Measurements from ENCODE around the gene EHF. TPM values are rescaled to one million over a fixed set of nuclear protein-coding genes. Genes with fewer than 3 reads are reported as not detected.

Gene EHF
- total and polyA plus RNA-seq, 9 of the 15 experiments (the other 6 are each of a cell fraction or from before 2014, with no cell fraction given), result 0.04 to 0.54 (median 0.37) TPM

DNA sequence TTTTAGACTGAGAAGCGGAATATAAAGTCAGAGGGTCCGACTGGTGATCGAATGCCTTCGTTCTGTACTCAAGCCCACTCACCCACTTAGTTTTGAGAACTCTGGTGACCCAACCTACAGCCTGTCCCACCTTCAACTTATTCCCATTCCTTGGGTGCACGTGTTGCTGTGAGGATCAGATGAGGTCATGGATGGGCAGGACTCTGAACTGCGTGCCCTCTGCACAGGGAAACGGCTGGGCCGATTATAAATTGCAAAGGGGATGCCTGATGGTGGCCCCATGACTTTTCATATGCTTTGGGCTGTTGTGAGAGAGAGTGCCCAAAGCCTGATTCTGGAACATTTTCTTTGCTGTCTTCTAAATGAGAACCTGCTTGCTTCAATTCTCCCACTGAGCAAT is 16.0 kb upstream of the EHF start:
- in situ Hi-C loops (cut with MboI), result no loop called here

DNA sequence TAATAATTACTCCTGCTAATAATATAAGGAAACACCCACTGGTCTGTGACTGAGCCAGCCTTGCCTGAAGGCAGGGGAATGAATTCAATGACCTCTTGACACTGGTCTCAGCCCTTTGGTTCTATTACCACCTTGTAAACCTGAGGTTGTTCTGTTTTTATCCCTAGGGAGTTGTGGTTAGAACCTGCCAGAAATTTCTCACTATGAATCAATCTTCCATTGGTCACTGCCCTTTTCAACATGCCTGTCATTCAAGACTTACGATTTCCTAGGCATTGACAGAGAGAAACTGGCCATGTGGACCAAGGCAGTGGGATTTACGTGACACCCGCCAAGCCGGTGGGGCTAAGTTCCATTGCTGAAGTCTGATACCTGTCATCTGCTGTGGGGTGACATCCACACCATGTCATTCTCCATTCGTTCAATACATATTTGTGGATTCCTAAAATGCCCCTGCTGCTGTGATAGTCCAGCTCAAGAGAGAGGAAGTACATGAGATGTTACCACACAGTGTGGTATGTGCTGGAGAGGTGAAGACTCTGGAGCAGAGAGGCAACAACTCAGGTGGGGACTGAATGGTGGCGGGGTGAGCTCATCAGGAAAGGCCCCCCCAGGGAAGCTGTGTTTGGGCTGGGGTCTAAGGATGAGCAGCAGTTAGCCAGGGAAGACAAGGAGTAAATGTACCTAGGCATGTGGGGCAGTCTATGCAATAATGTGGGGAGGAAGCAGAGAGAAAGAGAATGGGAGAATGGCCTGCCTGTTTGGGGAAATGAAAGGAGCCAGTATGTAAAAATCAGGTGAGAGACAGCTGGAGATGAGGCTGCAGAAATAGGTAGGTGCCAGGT is 15.2 kb upstream of the EHF start:
- FAIRE-seq (no peak), ATAC-seq (no peak), DNase-seq (ENCODE audit: extremely low read depth in 1 of 4, low spot score in 3 of 4) (no peak)
- Histone ChIP-seq H3K9ac (ENCODE audit: insufficient read depth in 1 of 2, low read depth in 2 of 2, low read length in 2 of 2) (no peak overlapping the region; a peak in 1 of 4 replicates), H3K4me3 (no peak overlapping the region), H3K36me3 (ENCODE audit: control insufficient read depth, insufficient read depth, low read length) (no peaks in the 10 kb centered on the region), H3K4me1 (replicated peaks in 1 of 2; ENCODE audit: control insufficient read depth in 2 of 2, insufficient read depth in 2 of 2, low read length in 2 of 2) (peaks cover 39 to 68% of the 10 kb centered on the region in 2 experiments), H3K9me1 (ENCODE audit: control insufficient read depth, insufficient read depth, low read length) (no peaks in the 10 kb centered on the region), H3K79me2 (ENCODE audit: control insufficient read depth, insufficient read depth, low read length) (no peaks in the 10 kb centered on the region), H3K4me2 (ENCODE audit: insufficient read depth, low read length) (no peak overlapping the region), H3K27me3 (ENCODE audit: control insufficient read depth in 2 of 2, insufficient read depth in 2 of 2, low read length in 2 of 2) (no peaks in the 10 kb centered on the region), H4K20me1 (replicated peaks; ENCODE audit: control insufficient read depth, insufficient read depth, low read length) (no peaks in the 10 kb centered on the region), H3K27ac (ENCODE audit: extremely low read depth, low read depth, low read length) (no peak overlapping the region), H2AFZ (ENCODE audit: low read depth, low read length) (peak overlapping the region; percentile 23), H3K9me3 (replicated peaks; ENCODE audit: control insufficient read depth, insufficient read depth, low read depth, low read length) (no peaks in the 10 kb centered on the region)
- ChIA-PET POLR2A (interaction anchor here (0.7 to 0.8 kb wide), 2 partner anchors 17 to 1720 kb away, joined by 3 read pairs; no protein-coding TSS in a partner anchor), CTCF (ENCODE audit: low intra/inter-chr PET ratio) (interaction anchor here (0.6 kb wide), 1 partner anchor 20 kb away, joined by 3 read pairs; no protein-coding TSS in a partner anchor)
- 54% methylated on average over 6 of the region's 6 CpGs for WGBS (ENCODE audit: insufficient coverage, low coverage, missing lambda C conversion rate)
- in situ Hi-C loops (cut with MboI) (no loop called here), intact Hi-C loops (cut with micrococcal nuclease) (no loop called here)
- no TSS peak for BruUV-seq (replicated peaks)
- TF ChIP-seq, protein P1, sequence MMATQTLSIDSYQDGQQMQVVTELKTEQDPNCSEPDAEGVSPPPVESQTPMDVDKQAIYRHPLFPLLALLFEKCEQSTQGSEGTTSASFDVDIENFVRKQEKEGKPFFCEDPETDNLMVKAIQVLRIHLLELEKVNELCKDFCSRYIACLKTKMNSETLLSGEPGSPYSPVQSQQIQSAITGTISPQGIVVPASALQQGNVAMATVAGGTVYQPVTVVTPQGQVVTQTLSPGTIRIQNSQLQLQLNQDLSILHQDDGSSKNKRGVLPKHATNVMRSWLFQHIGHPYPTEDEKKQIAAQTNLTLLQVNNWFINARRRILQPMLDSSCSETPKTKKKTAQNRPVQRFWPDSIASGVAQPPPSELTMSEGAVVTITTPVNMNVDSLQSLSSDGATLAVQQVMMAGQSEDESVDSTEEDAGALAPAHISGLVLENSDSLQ (IDR thresholded peaks at IDR 0.05), result peak; percentile 65
- no peak for TF ChIP-seq HMGN3 (IDR thresholded peaks at IDR 0.05; ENCODE audit: borderline replicate concordance, extremely low read depth, insufficient read length, low read depth, low read length)
- peak; percentile 82 for TF ChIP-seq MEIS2 (IDR thresholded peaks at IDR 0.05; ENCODE audit: partially characterized antibody)
- TF ChIP-seq, protein P2, sequence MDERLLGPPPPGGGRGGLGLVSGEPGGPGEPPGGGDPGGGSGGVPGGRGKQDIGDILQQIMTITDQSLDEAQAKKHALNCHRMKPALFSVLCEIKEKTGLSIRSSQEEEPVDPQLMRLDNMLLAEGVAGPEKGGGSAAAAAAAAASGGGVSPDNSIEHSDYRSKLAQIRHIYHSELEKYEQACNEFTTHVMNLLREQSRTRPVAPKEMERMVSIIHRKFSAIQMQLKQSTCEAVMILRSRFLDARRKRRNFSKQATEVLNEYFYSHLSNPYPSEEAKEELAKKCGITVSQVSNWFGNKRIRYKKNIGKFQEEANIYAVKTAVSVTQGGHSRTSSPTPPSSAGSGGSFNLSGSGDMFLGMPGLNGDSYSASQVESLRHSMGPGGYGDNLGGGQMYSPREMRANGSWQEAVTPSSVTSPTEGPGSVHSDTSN (CRISPR knock-in tag; IDR thresholded peaks at IDR 0.05; ENCODE audit: low read depth), result no peak
- TF ChIP-seq, protein P2 (tag; conservative IDR thresholded peaks at IDR 0.05; ENCODE audit: low read depth), result peak; percentile 89
- TF ChIP-seq ZNF717 (CRISPR knock-in tag; IDR thresholded peaks at IDR 0.05), result no peak
- no peak for TF ChIP-seq HDGF (IDR thresholded peaks at IDR 0.05)
- no peak for TF ChIP-seq JUND (IDR thresholded peaks at IDR 0.05; ENCODE audit: borderline replicate concordance, low read depth, low read length)
- no peak for TF ChIP-seq JUND (tag; IDR thresholded peaks at IDR 0.05; ENCODE audit: borderline replicate concordance, low read depth, low read length)

More for the DNA sequence above, 16.0 kb upstream of the EHF start:
- ATAC-seq (no peak), DNase-seq (ENCODE audit: extremely low read depth in 1 of 4, low spot score in 3 of 4) (no peak), FAIRE-seq (no peak)
- Histone ChIP-seq H3K79me2 (ENCODE audit: control insufficient read depth, insufficient read depth, low read length) (no peaks in the 10 kb centered on the region), H3K9me1 (ENCODE audit: control insufficient read depth, insufficient read depth, low read length) (no peaks in the 10 kb centered on the region), H3K9me3 (replicated peaks; ENCODE audit: control insufficient read depth, insufficient read depth, low read depth, low read length) (no peaks in the 10 kb centered on the region), H3K27ac (ENCODE audit: extremely low read depth, low read depth, low read length) (no peak overlapping the region), H4K20me1 (replicated peaks; ENCODE audit: control insufficient read depth, insufficient read depth, low read length) (no peaks in the 10 kb centered on the region), H3K9ac (ENCODE audit: insufficient read depth in 1 of 2, low read depth in 2 of 2, low read length in 2 of 2) (no peak overlapping the region), H3K36me3 (ENCODE audit: control insufficient read depth, insufficient read depth, low read length) (no peaks in the 10 kb centered on the region), H3K27me3 (ENCODE audit: control insufficient read depth in 2 of 2, insufficient read depth in 2 of 2, low read length in 2 of 2) (no peaks in the 10 kb centered on the region), H3K4me2 (ENCODE audit: insufficient read depth, low read length) (no peak overlapping the region), H3K4me1 (replicated peaks in 1 of 2; ENCODE audit: control insufficient read depth in 2 of 2, insufficient read depth in 2 of 2, low read length in 2 of 2) (peaks cover 46 to 73% of the 10 kb centered on the region in 2 experiments), H2AFZ (ENCODE audit: low read depth, low read length) (no peak overlapping the region), H3K4me3 (no peak overlapping the region)
- intact Hi-C loops (cut with micrococcal nuclease), result loop anchor here (5.0 kb wide), 1 partner anchor 202 kb away; no protein-coding TSS in a partner anchor
- no TSS peak for BruUV-seq (replicated peaks)
- POLR2A ChIA-PET, result no interaction called here
- 74% methylated on average over 8 of the region's 8 CpGs for WGBS (ENCODE audit: insufficient coverage, low coverage, missing lambda C conversion rate)
- TF ChIP-seq BHLHE40 (IDR thresholded peaks at IDR 0.05; ENCODE audit: low read length), result no peak
- no peak for TF ChIP-seq RFX7 (CRISPR knock-in tag; IDR thresholded peaks at IDR 0.05)
- TF ChIP-seq ESRRA (IDR thresholded peaks at IDR 0.05; ENCODE audit: borderline replicate concordance, low read depth), result no peak
- no peak for TF ChIP-seq TCF7L2 (IDR thresholded peaks at IDR 0.05; ENCODE audit: low read depth, low read length)
- no peak for TF ChIP-seq DMBX1 (CRISPR knock-in tag; IDR thresholded peaks at IDR 0.05; ENCODE audit: borderline replicate concordance)
- 0 out of 2 replicates have a peak, but pooled peaks have one; percentile 10 for TF ChIP-seq L3MBTL2 (IDR thresholded peaks at IDR 0.05)
- TF ChIP-seq RBM15 (IDR thresholded peaks at IDR 0.05; ENCODE audit: insufficient read depth, low read length), result no peak
- CTCF ChIA-PET (ENCODE audit: low intra/inter-chr PET ratio), result no interaction called here

All from K562 (cell line).